Fibroblast of the conjunctiva (primary cell): Measurements from ENCODE around the gene TYMP.
"Not testable (repeated sequence)": the region's sequence is repeated elsewhere in the genome, so short reads cannot be mapped to it uniquely, and the experiment has no call there.

Experiments used
- DNase-seq: peaks from one replicate; pipeline ENCODE4 v3.0.0-alpha.2; 2010; ENCODE audit warnings: low read depth

TYMP gene

DNA sequence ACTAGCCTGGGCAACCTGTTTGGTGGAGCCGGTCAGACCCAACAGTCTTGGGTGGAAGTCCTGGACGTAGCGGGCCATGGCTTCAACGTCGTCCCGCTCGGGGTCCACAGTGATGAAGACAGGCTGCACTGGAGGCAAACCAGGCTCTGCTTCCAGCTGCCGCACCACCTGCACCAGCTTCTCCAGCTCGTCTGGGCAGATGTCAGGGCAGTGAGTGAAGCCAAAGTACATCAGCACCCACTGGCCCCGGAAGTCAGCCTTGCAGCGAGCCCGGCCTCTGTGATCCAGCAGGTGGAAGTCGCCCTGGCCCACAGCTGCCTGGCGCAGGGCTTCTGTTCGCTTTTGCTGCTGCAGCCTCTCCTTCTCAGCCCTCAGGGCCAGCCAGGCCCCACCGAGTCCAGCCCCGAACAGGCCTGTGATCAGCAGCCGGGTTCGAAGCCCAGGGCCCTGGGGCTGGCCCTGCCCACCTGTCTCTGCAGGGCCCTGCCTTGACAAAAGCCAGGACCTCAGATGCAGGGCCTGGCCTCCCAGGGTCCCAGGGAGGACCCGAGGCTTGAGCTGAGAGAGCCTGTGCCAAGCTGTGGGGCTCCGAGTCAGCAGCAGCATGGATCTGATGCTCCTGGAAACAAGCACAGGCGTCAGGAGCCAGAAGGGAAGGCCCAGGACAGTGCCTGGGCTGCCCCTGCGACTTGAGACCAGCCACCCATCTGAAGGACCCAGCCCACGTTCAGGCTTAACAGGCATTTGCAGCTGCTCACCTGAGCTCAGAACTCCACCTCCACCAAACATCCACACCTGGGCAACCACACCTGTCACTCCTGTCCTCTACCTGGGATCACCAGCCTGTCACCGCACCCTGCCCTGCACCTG, 5.8 kb downstream of the TYMP start:
- no peak for DNase-seq

DNA sequence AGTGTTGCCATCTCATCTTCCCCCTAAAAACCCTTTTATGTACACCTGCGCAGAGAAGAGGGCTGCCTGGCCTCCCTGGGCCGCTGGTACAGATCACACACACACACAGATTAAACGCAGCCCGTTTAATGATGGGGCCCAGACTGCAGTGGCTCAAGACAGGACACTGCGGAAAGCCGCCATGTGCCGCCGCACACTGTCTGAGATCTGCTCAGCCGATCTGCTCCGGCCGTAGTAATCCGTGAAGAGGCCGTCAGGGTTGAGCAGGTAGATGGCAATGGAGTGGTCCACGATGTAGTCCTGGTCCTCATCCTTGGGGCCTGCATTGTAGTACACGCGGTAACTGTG, 6.4 kb downstream of the TYMP start:
- no peak for DNase-seq

DNA sequence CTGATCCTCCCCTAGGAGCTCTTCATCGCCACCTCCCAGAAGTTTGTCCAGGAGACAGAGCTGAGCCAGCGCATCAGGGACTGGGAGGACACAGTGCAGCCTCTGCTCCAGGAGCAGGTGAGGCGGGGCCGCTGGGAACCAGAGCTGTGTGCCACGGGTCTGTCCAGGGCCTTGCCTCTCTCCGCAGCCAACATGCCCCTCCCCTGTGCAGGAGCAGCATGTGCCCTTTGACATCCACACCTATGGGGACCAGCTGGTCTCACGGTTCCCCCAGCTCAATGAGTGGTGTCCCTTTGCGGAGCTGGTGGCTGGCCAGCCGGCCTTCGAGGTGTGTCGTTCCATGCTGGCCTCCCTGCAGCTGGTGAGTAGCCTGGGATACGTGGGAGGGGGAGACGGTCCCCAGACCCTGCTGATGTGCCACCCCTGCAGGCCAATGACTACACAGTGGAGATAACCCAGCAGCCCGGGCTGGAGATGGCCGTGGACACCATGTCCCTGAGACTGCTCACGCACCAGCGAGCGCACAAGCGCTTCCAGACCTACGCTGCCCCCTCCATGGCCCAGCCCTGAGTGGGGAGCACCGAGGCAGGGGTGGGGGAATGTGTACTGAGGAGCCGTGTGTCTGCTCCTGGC, 6.9 kb downstream of the TYMP start:
- DNase-seq = no peak

DNA sequence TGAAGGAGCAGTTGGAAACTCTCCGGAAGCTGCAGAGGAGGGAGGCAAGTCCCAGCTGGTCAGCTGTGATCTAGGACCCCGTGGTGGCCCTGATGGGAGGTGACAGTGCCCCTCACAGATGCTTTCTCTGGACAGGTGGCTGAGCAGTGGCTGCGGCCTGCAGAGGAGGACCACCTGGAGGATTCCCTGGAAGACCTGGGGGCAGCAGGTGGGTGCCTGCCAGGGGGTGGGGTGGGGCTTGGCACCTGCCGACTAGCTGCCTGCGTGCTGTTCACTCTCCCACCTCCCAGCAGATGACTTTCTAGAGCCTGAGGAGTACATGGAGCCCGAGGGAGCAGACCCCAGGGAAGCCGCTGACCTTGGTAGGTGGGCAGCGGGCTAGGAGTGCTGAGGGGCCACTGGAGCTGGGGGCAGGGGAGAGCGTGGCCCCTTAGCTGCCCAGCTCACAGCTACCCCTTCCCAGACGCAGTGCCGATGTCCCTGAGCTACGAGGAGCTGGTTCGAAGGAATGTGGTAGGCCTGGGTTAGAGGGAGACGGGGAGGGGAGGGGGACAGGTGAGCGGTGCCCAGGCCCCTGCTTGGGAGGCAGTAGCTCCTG, 7.5 kb downstream of the TYMP start:
- no peak for DNase-seq

DNA sequence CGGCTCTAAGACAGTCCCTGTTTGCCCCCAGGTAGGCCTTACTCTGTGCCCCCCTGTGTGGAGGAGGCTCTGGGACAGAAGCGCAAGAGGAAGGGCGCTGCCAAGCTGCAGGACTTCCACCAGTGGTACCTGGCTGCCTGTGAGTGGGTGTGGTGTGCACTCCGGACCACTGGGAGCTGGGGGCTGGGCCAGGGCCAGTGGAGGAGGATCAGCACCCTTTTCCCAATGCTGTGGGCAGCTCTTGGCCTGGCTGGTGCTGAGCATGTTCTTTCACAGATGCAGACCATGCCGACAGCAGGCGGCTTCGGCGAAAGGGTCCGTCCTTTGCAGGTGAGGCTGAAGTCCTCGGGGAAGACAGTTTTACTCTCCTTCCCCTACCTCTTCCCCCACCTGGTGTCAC, 8.1 kb downstream of the TYMP start:
- DNase-seq = no peak

DNA sequence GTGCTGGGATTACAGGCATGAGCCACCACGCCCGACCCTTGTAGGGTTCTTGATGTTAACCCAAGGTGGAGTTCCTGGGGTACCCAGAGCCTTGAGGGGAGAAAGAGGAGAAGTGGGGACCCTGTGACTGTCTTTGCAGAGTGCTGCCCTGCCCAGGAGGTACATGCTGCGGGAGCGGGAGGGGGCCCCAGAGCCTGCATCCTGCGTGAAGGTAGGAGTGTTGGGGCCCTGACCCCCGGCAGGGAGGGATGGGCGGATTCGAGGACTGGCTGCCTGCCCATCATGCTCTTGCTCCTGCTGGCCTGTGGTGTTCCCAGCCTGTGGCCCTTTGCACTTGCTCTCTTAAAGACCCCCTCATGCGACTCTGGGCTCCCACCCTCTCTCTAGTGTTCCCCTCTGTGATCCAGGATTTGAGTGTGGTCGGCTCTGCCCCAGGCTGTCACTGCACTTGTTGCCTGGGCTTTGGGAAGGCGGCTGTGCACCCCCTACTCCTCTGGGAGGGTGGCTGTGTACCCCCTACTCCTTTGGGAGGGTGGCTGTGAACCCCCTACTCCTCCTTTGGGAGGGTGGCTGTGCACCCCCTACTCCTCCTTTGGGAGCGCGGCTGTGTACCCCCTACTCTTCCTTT, 8.9 kb downstream of the TYMP start:
- DNase-seq = no peak

DNA sequence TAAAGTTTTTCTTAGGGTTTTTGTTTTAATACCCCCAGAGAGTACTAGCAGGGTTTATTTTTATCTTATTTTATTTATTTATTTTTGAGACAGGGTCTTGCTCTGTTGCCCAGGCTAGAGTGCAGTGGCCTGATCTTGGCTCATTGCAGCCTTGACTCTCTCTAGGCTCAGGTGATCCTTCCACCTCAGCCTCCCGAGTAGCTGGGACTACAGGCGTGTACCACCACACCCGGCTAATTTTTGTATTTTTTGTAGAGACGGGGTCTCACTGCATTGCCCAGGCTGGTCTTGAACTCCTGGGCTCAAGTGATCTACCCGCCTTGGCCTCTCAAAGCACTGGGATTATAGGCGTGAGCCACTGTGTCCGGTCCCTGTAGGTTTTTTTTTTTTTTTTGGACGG, 9.6 kb downstream of the TYMP start:
- DNase-seq = not testable (repeated sequence)

DNA sequence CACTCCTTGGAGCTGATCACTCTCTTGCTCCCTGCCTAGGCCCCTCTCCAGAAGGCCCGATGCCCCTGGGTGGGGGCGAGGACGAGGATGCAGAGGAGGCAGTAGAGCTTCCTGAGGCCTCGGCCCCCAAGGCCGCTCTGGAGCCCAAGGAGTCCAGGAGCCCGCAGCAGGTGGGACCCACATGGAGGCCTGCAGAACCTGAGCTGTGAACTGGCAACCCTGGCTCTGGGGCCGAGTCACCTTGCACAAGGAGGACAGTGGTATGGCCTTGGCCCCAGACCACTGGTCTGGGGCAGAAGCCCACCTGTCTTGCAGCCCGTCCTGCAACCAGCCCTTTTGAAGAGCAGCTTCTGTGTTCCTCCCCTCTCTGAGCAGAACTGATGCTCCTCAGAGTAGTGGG, 10.7 kb downstream of the TYMP start:
- DNase-seq = no peak

DNA sequence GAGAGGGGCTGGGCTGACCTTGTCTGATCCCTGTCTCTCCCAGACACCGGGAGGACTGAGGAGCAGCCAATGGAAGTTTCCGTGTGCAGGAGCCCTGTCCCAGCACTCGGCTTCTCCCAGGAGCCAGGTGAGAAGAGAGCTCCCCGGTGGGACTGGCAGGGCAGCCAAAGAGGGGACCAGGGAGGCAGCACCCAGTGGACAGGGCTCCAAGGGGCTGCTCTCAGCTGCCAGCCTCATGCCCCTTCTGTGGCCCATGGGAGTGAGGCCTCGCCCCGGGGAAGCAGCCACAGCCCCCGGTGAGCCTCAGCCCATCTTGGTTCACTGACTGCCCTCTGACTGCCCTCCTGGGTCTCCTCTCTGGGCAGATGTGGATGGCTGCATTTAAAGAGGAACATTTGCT, 11.2 kb downstream of the TYMP start:
- DNase-seq = no peak

DNA sequence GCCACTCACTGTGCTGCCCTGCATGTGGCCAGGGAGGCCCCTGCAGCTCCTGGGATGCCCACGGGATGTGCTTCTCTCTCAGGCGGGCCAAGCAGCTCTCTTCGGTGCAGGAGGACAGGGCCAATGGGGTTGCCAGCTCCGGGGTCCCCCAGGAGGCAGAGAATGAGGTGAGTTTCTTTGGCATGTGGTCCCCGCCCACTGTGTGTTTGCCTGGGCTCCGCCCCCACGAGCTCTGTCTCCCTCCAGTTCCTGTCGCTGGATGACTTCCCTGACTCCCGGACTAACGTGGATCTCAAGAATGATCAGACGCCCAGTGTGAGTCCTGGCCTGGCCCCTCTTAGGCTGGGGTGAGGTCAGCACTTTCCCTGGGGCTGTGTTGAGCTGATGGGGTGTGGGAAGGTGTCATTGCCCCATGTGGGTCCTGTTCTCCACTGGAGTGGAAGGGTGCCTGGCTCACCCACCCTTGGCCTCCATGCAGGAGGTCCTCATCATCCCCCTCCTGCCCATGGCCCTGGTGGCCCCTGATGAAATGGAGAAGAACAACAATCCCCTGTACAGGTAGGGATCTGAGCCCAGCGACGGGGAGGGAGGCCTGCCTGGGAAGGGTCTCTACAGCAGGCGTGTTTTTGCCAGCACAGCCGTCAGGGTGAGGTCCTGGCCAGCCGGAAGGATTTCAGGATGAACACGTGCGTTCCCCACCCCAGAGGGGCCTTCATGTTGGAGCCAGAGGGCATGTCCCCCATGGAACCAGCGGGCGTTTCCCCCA, 12.1 kb downstream of the TYMP start:
- DNase-seq = no peak

DNA sequence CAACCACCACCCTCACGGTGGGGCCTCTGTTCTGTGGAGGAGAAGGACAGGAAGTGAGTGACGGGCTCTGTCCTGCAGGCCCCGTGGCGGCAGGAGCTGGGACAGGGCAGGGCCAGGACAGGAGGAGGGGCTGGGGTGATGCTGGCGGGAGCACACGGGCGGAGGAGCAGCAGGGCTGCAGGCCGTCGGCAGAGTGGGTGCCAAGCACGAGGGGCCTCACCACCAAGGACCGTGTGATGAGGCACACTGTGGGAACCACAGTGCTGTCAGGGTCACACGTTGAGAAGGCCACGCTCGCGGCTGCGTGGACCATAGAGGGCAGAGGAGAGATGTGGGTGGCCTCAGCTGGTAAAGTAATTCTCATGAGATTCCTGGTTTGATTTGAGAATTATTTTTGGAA, 12.9 kb downstream of the TYMP start:
- DNase-seq = no peak

DNA sequence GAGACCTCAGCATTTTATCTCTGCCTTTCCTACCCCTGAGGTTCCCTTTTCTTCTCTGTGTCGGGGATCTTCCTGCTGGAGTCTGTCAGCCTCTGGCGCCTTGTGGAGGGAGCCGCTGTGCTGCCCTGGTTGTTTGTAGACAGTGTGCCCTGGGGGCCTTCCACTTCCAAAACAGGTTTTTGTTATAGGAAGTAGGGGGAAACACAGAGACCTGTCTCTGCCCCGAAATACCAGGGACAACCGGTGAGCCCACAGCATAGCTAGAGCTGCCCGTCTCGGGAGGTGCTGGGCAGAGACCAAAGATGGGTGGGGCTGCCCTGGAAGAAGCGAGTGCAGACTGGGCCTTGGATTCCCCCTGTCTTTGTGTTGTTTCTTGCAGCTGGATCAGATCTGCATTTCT, 13.7 kb downstream of the TYMP start:
- DNase-seq = no peak

DNA sequence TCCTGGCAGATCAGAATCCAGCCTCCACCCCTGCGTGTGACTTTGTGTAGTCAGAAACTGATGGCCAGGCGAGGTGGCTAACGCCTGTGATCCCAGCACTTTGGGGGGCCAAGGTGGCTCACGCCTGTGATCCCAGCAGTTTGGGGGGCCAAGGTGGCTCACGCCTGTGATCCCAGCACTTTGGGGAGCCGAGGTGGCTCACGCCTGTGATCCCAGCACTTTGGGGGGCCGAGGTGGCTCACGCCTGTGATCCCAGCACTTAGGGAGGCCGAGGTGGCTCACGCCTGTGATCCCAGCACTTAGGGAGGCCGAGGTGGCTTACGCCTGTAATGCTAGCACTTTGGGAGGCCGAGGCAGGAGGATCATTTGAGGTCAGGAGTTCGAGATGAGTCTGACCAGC, 16.6 kb downstream of the TYMP start:
- no peak for DNase-seq

DNA sequence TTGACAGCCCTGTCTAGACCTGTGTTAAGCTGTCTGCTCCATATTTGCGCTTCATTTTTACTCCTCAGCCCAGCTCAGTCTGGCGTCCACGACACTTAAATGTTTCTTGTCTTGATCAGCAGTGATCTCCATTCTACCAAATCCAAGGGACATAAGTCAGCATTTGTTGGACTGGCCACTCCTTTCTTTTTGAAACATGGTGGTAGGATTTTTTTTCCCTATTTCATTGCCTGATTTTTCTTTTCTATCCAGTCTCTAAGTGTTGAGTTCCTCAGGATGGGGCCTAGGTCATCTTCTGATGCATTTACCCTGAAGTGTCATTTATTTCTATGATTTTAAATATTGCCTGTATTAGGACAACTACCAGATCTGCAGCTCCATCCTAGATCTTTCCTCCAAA, 20.9 kb downstream of the TYMP start:
- no peak for DNase-seq

DNA sequence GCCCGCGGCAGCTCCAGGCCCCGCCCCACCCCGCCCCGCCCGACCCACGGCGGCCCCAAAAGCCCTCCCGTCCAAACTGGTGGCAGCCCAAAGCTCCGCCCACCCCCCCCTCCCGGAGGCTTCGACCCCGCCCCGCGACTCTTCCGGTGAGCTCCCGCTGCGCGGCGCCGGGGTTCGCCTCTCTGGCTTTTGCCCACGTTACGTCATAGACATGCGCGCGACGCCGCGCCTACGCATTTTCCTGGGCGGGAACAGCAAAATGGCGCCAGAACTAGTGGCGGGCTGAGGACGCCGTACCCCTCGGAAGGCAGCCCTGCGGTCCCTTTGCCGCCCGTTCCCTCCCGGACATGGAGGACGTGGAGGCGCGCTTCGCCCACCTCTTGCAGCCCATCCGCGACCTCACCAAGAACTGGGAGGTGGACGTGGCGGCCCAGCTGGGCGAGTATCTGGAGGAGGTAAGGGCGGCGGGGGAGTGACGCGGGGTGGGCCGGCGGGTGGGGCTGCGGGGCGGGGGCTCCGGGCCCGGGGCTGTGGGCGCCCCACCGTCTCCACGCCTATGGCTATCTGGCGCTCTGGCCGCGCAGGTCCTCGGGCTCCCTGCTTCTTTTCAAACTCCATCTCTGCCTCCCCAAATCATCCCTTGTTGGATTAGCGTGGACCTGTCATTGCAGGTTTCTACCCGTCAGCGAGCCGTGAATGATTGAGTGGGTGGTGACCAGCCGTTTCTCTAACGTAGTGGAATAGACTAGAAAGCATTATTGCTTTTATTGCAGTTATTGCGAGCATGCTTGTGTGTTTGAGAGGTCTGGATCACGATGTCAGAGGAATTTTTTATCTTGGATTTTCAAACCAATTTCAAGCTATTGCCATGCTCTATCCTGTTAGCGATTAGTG, 21.6 kb downstream of the TYMP start, which contains the start of gene NCAPH2:
Gene NCAPH2 (plus strand): TSS at position 234 of the 894 bp plus-strand sequence. CDS start 114 bp downstream, at position 348.
- DNase-seq = peak; percentile 93

DNA sequence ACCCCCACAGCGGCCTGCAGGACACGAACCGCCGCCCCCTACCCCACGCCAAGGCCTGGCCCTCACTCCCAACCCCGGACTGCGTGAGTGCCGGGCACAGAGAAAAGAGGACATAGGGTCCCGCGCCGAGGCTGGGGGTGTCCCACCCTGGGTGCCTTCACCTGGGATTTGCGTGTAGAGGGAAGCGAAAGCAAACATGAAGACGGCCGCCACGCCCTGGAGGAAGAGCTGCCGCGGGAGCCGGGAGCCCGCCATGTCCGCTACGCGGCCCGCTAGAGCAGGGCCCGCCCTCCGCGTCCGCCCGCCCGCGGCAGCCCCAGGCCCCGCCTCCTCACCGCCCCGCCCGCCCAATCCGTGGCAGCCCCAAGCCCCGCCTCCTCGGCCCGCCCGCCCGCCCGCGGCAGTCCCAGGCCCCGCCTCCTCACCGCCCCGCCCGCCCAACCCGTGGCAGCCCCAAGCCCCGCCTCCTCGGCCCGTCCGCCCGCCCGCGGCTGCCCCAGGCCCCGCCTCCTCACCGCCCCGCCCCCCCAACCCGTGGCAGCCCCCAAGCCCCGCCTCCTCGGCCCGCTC, 22.3 kb downstream of the TYMP start, which contains the start of gene LMF2:
Gene LMF2 (minus strand): TSS at position 282 of the 570 bp plus-strand sequence. CDS start 27 bp downstream, at position 255.
- DNase-seq = no peak

DNA sequence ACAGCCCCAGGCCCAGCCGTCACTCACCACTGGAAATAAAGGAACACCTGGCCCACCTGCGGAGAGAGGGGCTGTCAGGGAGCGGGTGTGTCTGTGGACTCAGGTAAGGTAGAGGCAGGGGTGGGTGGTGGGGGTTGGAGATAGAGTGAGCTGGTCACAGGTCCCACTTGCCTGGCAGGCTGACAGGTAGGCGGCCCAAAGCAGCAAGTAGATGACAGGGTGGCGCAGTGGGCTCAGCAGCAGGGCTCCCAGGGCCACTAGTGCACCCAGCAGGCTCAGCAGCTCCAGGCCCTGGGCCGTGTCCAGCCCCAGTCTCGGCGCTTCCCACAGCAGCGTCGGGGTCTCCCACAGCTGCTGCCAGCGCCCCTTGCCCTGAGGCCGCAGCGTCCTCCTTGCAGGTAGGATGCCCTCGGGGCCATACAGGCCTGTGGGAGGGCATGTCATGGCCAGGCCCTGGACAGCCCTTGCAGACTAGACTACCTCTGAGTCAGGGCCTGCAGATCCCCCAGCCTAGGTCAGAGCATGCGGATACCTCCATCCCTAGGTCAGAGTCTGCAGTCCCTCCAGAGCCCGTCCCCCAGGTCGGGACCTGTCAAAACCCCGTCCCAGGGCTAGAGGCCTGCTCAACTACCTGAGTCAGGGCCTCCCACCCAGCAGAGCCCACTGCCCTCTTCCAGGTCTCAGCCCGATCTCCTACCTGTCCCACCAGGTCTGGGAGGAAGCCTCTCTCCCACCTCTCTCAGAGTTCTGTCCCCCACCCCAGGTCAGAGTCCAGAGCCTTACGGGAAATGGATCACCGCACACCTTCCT, 23.0 kb downstream of the TYMP start:
- no peak for DNase-seq

DNA sequence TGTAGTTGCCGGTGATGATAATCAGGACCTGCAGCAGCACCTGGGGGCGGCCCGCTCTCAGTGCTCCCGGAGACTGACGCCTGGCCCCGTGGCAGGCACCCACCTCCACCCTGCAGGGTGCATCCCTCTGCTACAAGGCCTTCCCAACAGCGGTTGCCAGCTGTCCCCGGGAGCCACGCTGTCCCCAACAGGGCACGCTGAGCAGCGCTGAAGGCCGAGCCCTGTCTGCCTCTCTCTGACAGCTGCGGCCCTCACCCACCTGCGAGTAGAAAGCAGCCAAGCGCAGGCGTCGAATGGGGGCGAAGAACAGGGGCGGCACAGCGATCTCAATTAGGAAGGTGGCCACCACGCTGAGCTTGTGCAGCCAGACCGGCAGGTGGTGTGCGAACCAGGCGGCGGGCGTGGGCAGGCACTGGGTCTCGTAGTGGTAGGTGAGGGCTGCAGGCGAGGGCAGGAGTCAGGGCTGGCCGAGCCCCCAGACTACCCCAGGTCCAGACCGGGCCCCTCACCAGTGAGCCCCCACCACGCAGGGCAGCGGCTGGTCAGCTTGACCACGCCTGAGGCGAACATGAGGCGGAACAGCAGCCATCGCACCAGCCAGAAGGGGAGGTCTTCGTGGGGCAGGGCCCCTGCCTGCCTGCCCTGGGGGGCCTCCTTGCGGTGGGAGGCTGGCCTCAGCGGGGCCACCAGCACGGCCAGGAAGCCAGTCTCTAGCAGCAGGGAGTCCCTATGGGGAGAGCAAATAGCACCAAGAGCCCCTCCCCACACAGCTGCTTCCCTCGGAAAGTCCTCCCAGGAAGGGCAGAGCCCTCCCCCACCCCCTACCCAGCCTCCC, 23.8 kb downstream of the TYMP start:
- DNase-seq = no peak

DNA sequence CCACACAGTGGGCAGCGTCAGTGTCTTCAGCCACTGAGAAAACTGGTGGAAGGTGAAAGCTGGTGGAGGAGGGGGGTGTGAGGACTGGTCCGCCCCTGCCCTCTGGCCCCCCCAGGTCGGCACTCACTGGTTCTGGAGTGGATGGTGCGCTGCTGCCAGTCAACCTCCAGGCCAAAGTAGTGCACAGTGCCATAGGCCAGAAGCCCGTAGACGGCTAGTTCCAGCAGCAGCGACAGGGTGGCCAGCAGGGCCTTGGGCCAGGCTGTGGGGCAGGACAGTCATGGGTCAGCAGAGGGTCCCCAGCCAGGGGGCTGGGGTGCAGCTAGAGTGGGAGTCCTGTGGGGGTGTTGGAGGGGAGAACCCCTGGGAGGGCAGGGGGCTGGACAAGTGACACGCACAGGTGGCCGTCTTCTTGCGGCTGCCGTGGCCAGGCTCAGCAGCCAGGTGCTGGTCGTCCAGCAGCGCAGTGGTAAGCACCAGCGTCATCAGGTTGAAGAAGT, 24.5 kb downstream of the TYMP start:
- no peak for DNase-seq
